Sigmoid colon (tissue), 4 donors: Measurements from ENCODE around the gene YIPF3.

Experiments
- EP300 ChIP-seq, 4 donors: sonication (generic); formaldehyde crosslinking; IDR thresholded peaks; one replicate each; pipeline ENCODE4 v1.6.1; 2017; ENCODE audit warnings: antibody characterized with exemption in 4 of 4
- POLR2A ChIP-seq, 2 donors: fragments of 450-650 bp; IDR thresholded peaks; one replicate each; pipeline ENCODE4 v1.6.1; 2016; ENCODE audit warnings: antibody characterized with exemption in 2 of 2, mild to moderate bottlenecking in 2 of 2, moderate library complexity in 2 of 2
- POLR2AphosphoS5 ChIP-seq, 4 donors: sonication (generic); formaldehyde crosslinking; IDR thresholded peaks; one replicate each; pipeline ENCODE4 v1.6.1; 2017; ENCODE audit warnings: antibody characterized with exemption in 4 of 4
- TF ChIP-seq, protein P1 (sequence below), 4 experiments: fragments of 450-650 bp in 3 of 4; fragments of 200-600 bp in 1 of 4; IDR thresholded peaks; one replicate each; pipeline ENCODE4 v1.5.1; 2016 to 2019; ENCODE audit warnings: antibody characterized with exemption in 4 of 4, mild to moderate bottlenecking in 3 of 4, moderate library complexity in 2 of 4

DNA sequence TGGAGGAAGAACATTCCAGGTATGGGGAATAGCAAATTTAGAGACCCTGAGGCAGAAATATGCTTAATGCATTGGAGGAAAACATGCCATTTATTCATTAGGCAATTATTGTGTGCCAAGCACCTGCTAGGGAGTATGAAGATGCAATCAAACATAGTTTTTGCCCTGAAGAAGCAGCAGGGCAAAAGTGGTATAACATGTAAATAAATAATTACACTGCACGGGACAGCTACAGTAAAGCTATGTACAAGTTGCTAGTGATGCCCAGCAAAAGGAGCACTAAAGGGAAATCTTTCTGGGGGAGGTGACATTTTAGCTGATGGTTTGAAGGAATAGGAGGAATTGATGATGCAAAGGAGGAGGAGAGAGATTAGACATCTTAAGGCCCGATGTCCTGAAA, 40.0 kb downstream of the YIPF3 start:
- TF ChIP-seq, protein P1, sequence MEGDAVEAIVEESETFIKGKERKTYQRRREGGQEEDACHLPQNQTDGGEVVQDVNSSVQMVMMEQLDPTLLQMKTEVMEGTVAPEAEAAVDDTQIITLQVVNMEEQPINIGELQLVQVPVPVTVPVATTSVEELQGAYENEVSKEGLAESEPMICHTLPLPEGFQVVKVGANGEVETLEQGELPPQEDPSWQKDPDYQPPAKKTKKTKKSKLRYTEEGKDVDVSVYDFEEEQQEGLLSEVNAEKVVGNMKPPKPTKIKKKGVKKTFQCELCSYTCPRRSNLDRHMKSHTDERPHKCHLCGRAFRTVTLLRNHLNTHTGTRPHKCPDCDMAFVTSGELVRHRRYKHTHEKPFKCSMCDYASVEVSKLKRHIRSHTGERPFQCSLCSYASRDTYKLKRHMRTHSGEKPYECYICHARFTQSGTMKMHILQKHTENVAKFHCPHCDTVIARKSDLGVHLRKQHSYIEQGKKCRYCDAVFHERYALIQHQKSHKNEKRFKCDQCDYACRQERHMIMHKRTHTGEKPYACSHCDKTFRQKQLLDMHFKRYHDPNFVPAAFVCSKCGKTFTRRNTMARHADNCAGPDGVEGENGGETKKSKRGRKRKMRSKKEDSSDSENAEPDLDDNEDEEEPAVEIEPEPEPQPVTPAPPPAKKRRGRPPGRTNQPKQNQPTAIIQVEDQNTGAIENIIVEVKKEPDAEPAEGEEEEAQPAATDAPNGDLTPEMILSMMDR (IDR thresholded peaks at IDR 0.05) = no peak
- TF ChIP-seq POLR2A (IDR thresholded peaks at IDR 0.05) (no peak), POLR2AphosphoS5 (IDR thresholded peaks at IDR 0.05) (no peak), EP300 (IDR thresholded peaks at IDR 0.05) (no peak)
